CD4-positive, alpha-beta T cell treated with Interleukin-4 for 1 hour (primary cell): ENCODE results near the gene STK24.

ENCODE experiments used
- DNase-seq, 2 donors: peaks; one replicate each; pipeline ENCODE4 v3.0.0-alpha.2; 2020 to 2022

Gene STK24

GRCh38 chr13:98401934-98402333, 175.0 kb downstream of the STK24 start:
- no peak for DNase-seq

DNA sequence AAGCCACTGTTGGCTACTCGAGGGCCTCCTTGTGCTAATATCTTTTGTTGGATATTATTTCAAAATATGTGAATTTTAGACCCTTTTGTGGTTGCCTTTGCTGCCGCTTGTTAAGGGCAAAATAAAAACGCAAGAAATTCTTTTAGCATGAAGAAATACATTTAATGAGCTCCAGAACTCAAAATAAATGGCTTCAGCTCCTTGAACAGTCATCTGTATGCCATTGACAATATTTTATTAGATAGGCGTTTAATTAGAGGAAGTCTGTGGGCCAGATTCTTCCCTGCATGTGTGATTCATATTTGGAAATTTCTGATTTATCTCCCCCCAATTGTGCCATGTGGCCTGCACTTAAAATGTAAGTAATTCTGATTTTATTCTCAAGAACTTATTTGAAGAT, 177.2 kb downstream of the STK24 start:
- DNase-seq: no peak

DNA sequence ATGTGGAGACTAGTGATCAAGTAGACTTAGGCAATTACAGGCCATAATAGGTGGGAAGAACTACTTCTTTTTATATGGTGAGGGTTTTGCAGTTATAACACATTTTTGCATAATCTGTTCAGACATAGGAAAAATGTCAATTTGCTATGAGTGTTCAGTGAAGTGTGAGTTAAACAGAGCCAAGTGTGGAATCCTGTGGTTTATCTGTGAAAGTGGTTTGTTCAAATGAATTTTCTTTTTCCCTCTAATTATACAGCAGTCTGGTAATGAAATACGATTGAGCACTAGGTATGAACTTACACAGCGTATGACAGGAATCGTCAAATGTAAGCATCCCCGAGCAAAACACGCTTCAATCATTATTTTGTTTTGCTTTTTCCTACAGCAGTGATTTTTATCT, 178.3 kb downstream of the STK24 start:
- DNase-seq: no peak

GRCh38 chr13:98397861-98398260, 179.0 kb downstream of the STK24 start:
- no peak for DNase-seq

GRCh38 chr13:98397221-98397620, 179.7 kb downstream of the STK24 start:
- no peak for DNase-seq

GRCh38 chr13:98396071-98396710, 180.7 kb downstream of the STK24 start:
- DNase-seq: no peak
